Lower leg skin (tissue), 4 donors: Measurements from ENCODE around the gene ACSS3. TPM values are rescaled to one million over a fixed set of nuclear protein-coding genes. Genes with fewer than 3 reads are reported as not detected.

Experiments
- DNase-seq, 2 donors: peaks; one replicate each; pipeline ENCODE4 v3.0.0-alpha.2; 2019; ENCODE audit warnings: low spot score in 2 of 2
- H3K4me3 ChIP-seq: fragments of 200-600 bp; sonication (generic); 2 replicates; pipeline ENCODE4 v1.5.1; 2017; ENCODE audit warnings: mild to moderate bottlenecking, low read depth; ENCODE audit not compliant: poor library complexity, severe bottlenecking
- CTCF ChIP-seq, 3 donors: fragments of 450-650 bp; IDR thresholded peaks; one replicate each; pipeline ENCODE4 v1.5.1; 2016; ENCODE audit warnings: antibody characterized with exemption in 3 of 3, mild to moderate bottlenecking in 3 of 3, moderate library complexity in 2 of 3
- POLR2A ChIP-seq, 2 donors: fragments of 450-650 bp; IDR thresholded peaks; one replicate each; pipeline ENCODE4 v1.6.1; 2016 to 2017; ENCODE audit warnings: antibody characterized with exemption in 2 of 2, mild to moderate bottlenecking in 1 of 2, moderate library complexity in 1 of 2
- WGBS, 2 donors: methylation state at CpG; one replicate each; pipeline ENCODE4 v1.1.5; 2018; 5-methylcytosine and 5-hydroxymethylcytosine counted together
- intact Hi-C: fragments of 100-400 bp; cut with DNase I; formaldehyde crosslinking; loops from one replicate; pipeline ENCODE4 v1.15.0; 2023; ENCODE audit warnings: low total_unique reads
- total RNA-seq, 4 donors: library from RNA; depleted of rRNA; stranded (reverse); fragments of >200 nt; gene quantifications; one replicate each; pipeline ENCODE4 v1.1.0, GENCODE V29; 2016

Gene ACSS3
- total RNA-seq, 4 donors from 2014 or later: 3.0 to 8.6 (median 6.6) TPM

DNA sequence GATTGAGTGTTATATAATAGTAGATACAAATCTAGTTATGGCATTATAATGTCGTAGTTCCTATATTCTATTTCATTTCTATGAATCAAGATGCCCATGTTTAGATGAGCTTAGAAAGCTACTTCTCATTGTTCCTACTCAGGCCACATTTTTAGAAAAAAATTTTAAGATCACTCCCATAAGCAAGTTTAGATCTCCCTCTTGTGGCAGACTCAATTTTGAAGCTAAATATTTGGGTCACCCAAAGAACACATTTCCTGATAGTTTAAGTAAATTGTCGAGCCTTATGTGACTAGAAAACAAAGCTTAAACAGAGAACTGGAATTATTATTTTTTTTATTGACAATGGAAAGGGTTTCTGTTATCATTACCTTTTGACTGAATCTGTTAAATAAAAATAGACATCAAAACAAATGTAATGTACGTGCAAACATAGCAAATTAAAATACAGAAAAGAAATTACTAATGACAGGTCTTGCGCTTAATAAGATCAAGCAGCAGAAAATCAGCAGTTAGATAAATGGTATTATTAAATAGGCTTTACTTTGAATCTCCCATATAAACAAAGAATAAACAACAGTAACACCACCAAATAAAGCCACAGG lies 180.2 kb downstream of the ACSS3 start:
- no peak for DNase-seq
- 53 to 59% methylated on average over 4 of the region's 4 CpGs for WGBS, 2 donors
- TF ChIP-seq POLR2A (IDR thresholded peaks at IDR 0.05) (no peak), CTCF (IDR thresholded peaks at IDR 0.05) (no peak)
- intact Hi-C loops: no loop called here
- no peak overlapping the region for H3K4me3 ChIP-seq

DNA sequence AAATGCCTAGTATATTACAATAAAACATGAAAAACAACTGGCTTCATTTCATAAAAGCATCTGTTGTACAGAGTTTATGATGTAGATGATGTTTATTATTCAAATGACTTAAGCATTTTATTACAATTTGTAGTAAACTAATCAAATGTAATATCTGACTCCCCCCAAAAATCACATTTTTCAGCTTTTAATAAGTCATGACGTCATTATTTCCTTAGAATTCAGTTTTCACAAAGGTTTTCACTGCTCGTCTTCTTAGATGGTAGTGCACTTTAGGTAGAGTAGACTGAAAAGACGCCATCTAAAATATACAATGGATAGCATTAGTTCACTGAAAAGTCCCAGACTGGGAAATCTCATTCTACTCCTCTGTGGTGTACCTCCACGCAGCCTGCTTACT lies 181.5 kb downstream of the ACSS3 start:
- WGBS, 2 donors: 87 to 91% methylated on average over 4 of the region's 4 CpGs
- no peak for TF ChIP-seq CTCF (IDR thresholded peaks at IDR 0.05)
- TF ChIP-seq POLR2A (IDR thresholded peaks at IDR 0.05): no peak
- no peak for DNase-seq
- no peak overlapping the region for H3K4me3 ChIP-seq
- intact Hi-C loops: no loop called here

GRCh38 chr12:81261508-81262207 lies 183.8 kb downstream of the ACSS3 start:
- no peak overlapping the region for H3K4me3 ChIP-seq
- intact Hi-C loops: no loop called here
- no peak for DNase-seq
- no peak for TF ChIP-seq CTCF (IDR thresholded peaks at IDR 0.05)
- no peak for TF ChIP-seq POLR2A (IDR thresholded peaks at IDR 0.05)
- 91 to 94% methylated on average over 4 of the region's 4 CpGs for WGBS, 2 donors

- DNase-seq: no peak
- TF ChIP-seq POLR2A (IDR thresholded peaks at IDR 0.05) (no peak), CTCF (IDR thresholded peaks at IDR 0.05) (no peak)
- intact Hi-C loops: no loop called here
- 68 to 81% methylated on average over 2 of the region's 2 CpGs for WGBS, 2 donors
- H3K4me3 ChIP-seq: no peak overlapping the region
Observed at GRCh38 chr12:81263072-81263471, 185.2 kb downstream of the ACSS3 start.

DNA sequence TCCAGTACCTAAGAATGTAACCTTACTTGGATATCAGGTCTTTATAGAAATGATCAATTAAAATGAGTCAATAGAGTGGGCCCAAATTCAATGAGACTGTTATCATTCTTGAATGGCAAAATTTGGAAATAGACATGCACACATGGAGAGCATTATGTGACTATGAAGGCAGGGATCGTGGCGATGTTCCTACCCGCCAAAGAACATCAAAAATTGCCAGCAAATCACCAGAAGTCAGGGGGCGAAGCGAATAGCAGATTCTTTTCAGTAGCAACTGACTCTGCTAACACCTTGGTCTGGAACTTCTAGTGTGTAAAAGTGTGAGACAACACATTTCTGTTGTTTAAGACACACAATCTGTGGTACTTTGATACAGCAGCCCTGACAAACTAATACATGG lies 192.5 kb downstream of the ACSS3 start:
- DNase-seq: no peak
- WGBS, 2 donors: 90 to 92% methylated on average over 5 of the region's 5 CpGs
- intact Hi-C loops: no loop called here
- H3K4me3 ChIP-seq: no peak overlapping the region
- TF ChIP-seq CTCF (IDR thresholded peaks at IDR 0.05) (no peak), POLR2A (IDR thresholded peaks at IDR 0.05) (no peak)
